Measurements from ENCODE around the gene ANTXR2. TPM values are rescaled to one million over a fixed set of nuclear protein-coding genes. Genes with fewer than 3 reads are reported as not detected.

ANTXR2 gene
- total RNA-seq, 4 donors from 2014 or later, result 14.4 to 25.2 (median 19.6) TPM

GRCh38 chr4:79913581-79913980 lies 159.4 kb downstream of the ANTXR2 start:
- no peak for DNase-seq (ENCODE audit: low spot score in 2 of 2)
- no peak overlapping the region for H3K4me3 ChIP-seq (ENCODE audit: low read depth, poor library complexity, severe bottlenecking)
- TF ChIP-seq CTCF (IDR thresholded peaks at IDR 0.05) (no peak), POLR2A (IDR thresholded peaks at IDR 0.05) (no peak)
- intact Hi-C loops (cut with DNase I; ENCODE audit: low total_unique reads), result no loop called here
- 29 to 52% methylated on average over 1 of the region's 1 CpG for WGBS, 2 donors

- no peak for TF ChIP-seq POLR2A (IDR thresholded peaks at IDR 0.05)
- intact Hi-C loops (cut with DNase I; ENCODE audit: low total_unique reads), result no loop called here
- no peak overlapping the region for H3K4me3 ChIP-seq (ENCODE audit: low read depth, poor library complexity, severe bottlenecking)
- DNase-seq (ENCODE audit: low spot score in 2 of 2), result no peak
- 73 to 91% methylated on average over 2 of the region's 2 CpGs for WGBS, 2 donors
Observed at GRCh38 chr4:79907001-79907400, 166.0 kb downstream of the ANTXR2 start.

GRCh38 chr4:79906303-79906702 lies 166.7 kb downstream of the ANTXR2 start:
- 90 to 93% methylated on average over 5 of the region's 5 CpGs for WGBS, 2 donors
- no peak for TF ChIP-seq CTCF (IDR thresholded peaks at IDR 0.05)
- no peak for TF ChIP-seq POLR2A (IDR thresholded peaks at IDR 0.05)
- intact Hi-C loops (cut with DNase I; ENCODE audit: low total_unique reads), result no loop called here
- H3K4me3 ChIP-seq (ENCODE audit: low read depth, poor library complexity, severe bottlenecking), result no peak overlapping the region
- no peak for DNase-seq (ENCODE audit: low spot score in 2 of 2)

- intact Hi-C loops (cut with DNase I; ENCODE audit: low total_unique reads), result no loop called here
- DNase-seq (ENCODE audit: low spot score in 2 of 2), result no peak
- no peak overlapping the region for H3K4me3 ChIP-seq (ENCODE audit: low read depth, poor library complexity, severe bottlenecking)
- TF ChIP-seq CTCF (IDR thresholded peaks at IDR 0.05) (no peak), POLR2A (IDR thresholded peaks at IDR 0.05) (no peak)
Observed at GRCh38 chr4:79905212-79905611, 167.8 kb downstream of the ANTXR2 start.

- TF ChIP-seq POLR2A (IDR thresholded peaks at IDR 0.05), result no peak
- no peak for TF ChIP-seq CTCF (IDR thresholded peaks at IDR 0.05)
- no peak for DNase-seq (ENCODE audit: low spot score in 2 of 2)
- no peak overlapping the region for H3K4me3 ChIP-seq (ENCODE audit: low read depth, poor library complexity, severe bottlenecking)
- intact Hi-C loops (cut with DNase I; ENCODE audit: low total_unique reads), result no loop called here
- 95 to 96% methylated on average over 1 of the region's 1 CpG for WGBS, 2 donors
Observed at GRCh38 chr4:79904331-79904730, 168.7 kb downstream of the ANTXR2 start.

GRCh38 chr4:79900182-79900581 lies 172.8 kb downstream of the ANTXR2 start:
- intact Hi-C loops (cut with DNase I; ENCODE audit: low total_unique reads), result no loop called here
- H3K4me3 ChIP-seq (ENCODE audit: low read depth, poor library complexity, severe bottlenecking), result no peak overlapping the region
- 27 to 64% methylated on average over 2 of the region's 2 CpGs for WGBS, 2 donors
- DNase-seq (ENCODE audit: low spot score in 2 of 2), result no peak
- TF ChIP-seq POLR2A (IDR thresholded peaks at IDR 0.05) (no peak), CTCF (IDR thresholded peaks at IDR 0.05) (no peak)

Data from lower leg skin (tissue), 4 donors.